PFSK-1 (cell line): ENCODE data around the gene AUTS2.

Experiments used
- FOXP2 ChIP-seq: optimal IDR thresholded peaks from 2 replicates; pipeline ENCODE3; 2011; ENCODE audit warnings: borderline replicate concordance, control low read depth, inconsistent platforms; ENCODE audit not compliant: insufficient read depth; ENCODE audit errors: extremely low read length, extremely low read depth
- POLR2AphosphoS5 ChIP-seq: IDR thresholded peaks from 2 replicates; pipeline ENCODE4 v1.6.1; 2012; ENCODE audit warnings: low read depth, mild to moderate bottlenecking, control low read depth, low read length, moderate library complexity
- REST ChIP-seq, 2 experiments: IDR thresholded peaks; 2 replicates each; pipeline versions ENCODE4 v1.6.1 to v1.8.0; 2011 to 2012; ENCODE audit warnings: low read depth in 2 of 2, low read length in 2 of 2, control low read depth in 1 of 2, inconsistent platforms in 1 of 2, mild to moderate bottlenecking in 1 of 2, moderate library complexity in 1 of 2; ENCODE audit not compliant: insufficient read depth in 1 of 2
- SIN3A ChIP-seq: IDR thresholded peaks from 2 replicates; pipeline ENCODE4 v1.6.1; 2012; ENCODE audit warnings: mild to moderate bottlenecking, low read length, moderate library complexity, borderline replicate concordance; ENCODE audit not compliant: insufficient read depth
- TAF1 ChIP-seq: IDR thresholded peaks from 2 replicates; pipeline ENCODE4 v1.6.1; 2012; ENCODE audit warnings: low read length, control low read depth, borderline replicate concordance; ENCODE audit not compliant: insufficient read depth

The AUTS2 gene

GRCh38 chr7:69599955-69600709 is 1.9 kb downstream of the AUTS2 start:
- TF ChIP-seq SIN3A, result no peak
- no peak for TF ChIP-seq POLR2AphosphoS5
- TF ChIP-seq FOXP2, result no peak
- TF ChIP-seq TAF1, result no peak
- no peak for TF ChIP-seq REST (IDR thresholded peaks at IDR 0.05; ENCODE audit: insufficient read depth in 1 of 2, low read depth in 2 of 2, low read length in 2 of 2)

- TF ChIP-seq FOXP2 (no peak), TAF1 (no peak), POLR2AphosphoS5 (no peak), SIN3A (no peak), REST (IDR thresholded peaks at IDR 0.05; ENCODE audit: insufficient read depth in 1 of 2, low read depth in 2 of 2, low read length in 2 of 2) (no peak)
These were observed 2.6 kb downstream of the AUTS2 start for GRCh38 chr7:69600710-69601519.

- TF ChIP-seq REST (IDR thresholded peaks at IDR 0.05; ENCODE audit: insufficient read depth in 1 of 2, low read depth in 2 of 2, low read length in 2 of 2), result no peak
- no peak for TF ChIP-seq TAF1
- no peak for TF ChIP-seq FOXP2
- TF ChIP-seq POLR2AphosphoS5, result no peak
- no peak for TF ChIP-seq SIN3A
These were observed 4.2 kb downstream of the AUTS2 start for GRCh38 chr7:69602522-69602921.

- TF ChIP-seq TAF1 (no peak), POLR2AphosphoS5 (no peak)
These were observed 5.1 kb downstream of the AUTS2 start for GRCh38 chr7:69603351-69603750.

GRCh38 chr7:69603937-69604494 is 5.7 kb downstream of the AUTS2 start:
- no peak for TF ChIP-seq POLR2AphosphoS5
- no peak for TF ChIP-seq TAF1
- no peak for TF ChIP-seq SIN3A
- no peak for TF ChIP-seq REST (IDR thresholded peaks at IDR 0.05; ENCODE audit: insufficient read depth in 1 of 2, low read depth in 2 of 2, low read length in 2 of 2)
- TF ChIP-seq FOXP2, result no peak
